ENCODE data around the gene EPX. TPM values are rescaled to one million over a fixed set of nuclear protein-coding genes. Genes with fewer than 3 reads are reported as not detected.

The EPX gene
- total RNA-seq, 1 donor from 2014 or later: not detected

- intact Hi-C loops (cut with micrococcal nuclease): loop anchor here (5.0 to 10.0 kb wide), 2 partner anchors 163 to 276 kb away; partner anchors contain the start of gene SRSF1
- Mint-ChIP-seq H3K9me3 (no peaks in the 10 kb centered on the region), H3K27me3 (ENCODE audit: insufficient read depth) (peaks cover 18% of the 10 kb centered on the region), H3K4me1 (ENCODE audit: low read depth) (peaks cover 33% of the 10 kb centered on the region), H3K4me3 (peak overlapping the region; percentile 23), H3K27ac (peak overlapping the region; percentile 32), H3K36me3 (ENCODE audit: low read depth) (no peaks in the 10 kb centered on the region)
- no peak for DNase-seq (ENCODE audit: low spot score)
Measured at GRCh38 chr17:58170622-58171021, 21.9 kb upstream of the EPX start.

GRCh38 chr17:58172369-58173071, 20.0 kb upstream of the EPX start:
- DNase-seq (ENCODE audit: low spot score): peak; percentile 38
- H3K4me3 Mint-ChIP-seq: no peak overlapping the region
- no peaks in the 10 kb centered on the region for H3K9me3 Mint-ChIP-seq
- H3K4me1 Mint-ChIP-seq (ENCODE audit: low read depth): peaks cover 33% of the 10 kb centered on the region
- no peak overlapping the region for H3K27ac Mint-ChIP-seq
- H3K36me3 Mint-ChIP-seq (ENCODE audit: low read depth): no peaks in the 10 kb centered on the region
- H3K27me3 Mint-ChIP-seq (ENCODE audit: insufficient read depth): peaks cover 6% of the 10 kb centered on the region
- intact Hi-C loops (cut with micrococcal nuclease): loop anchor here (1.0 to 10.0 kb wide), 3 partner anchors 50 to 278 kb away; partner anchors contain the start of gene SRSF1

GRCh38 chr17:58174871-58175270, 17.7 kb upstream of the EPX start:
- Mint-ChIP-seq H3K9me3 (no peaks in the 10 kb centered on the region), H3K27me3 (ENCODE audit: insufficient read depth) (no peaks in the 10 kb centered on the region), H3K4me3 (no peak overlapping the region), H3K27ac (no peak overlapping the region), H3K4me1 (ENCODE audit: low read depth) (peaks cover 28% of the 10 kb centered on the region), H3K36me3 (ENCODE audit: low read depth) (no peaks in the 10 kb centered on the region)
- DNase-seq (ENCODE audit: low spot score): no peak
- intact Hi-C loops (cut with micrococcal nuclease): loop anchor here (5.0 to 10.0 kb wide), 2 partner anchors 168 to 280 kb away; partner anchors contain the start of gene SRSF1

GRCh38 chr17:58176200-58176599, 16.3 kb upstream of the EPX start:
- H3K36me3 Mint-ChIP-seq (ENCODE audit: low read depth): no peaks in the 10 kb centered on the region
- no peaks in the 10 kb centered on the region for H3K9me3 Mint-ChIP-seq
- intact Hi-C loops (cut with micrococcal nuclease): loop anchor here (10.0 kb wide), 1 partner anchor 281 kb away; no protein-coding TSS in a partner anchor
- peaks cover 3% of the 10 kb centered on the region for H3K27me3 Mint-ChIP-seq (ENCODE audit: insufficient read depth)
- H3K27ac Mint-ChIP-seq: no peak overlapping the region
- no peak for DNase-seq (ENCODE audit: low spot score)
- peaks cover 16% of the 10 kb centered on the region for H3K4me1 Mint-ChIP-seq (ENCODE audit: low read depth)
- H3K4me3 Mint-ChIP-seq: no peak overlapping the region

- no peaks in the 10 kb centered on the region for H3K9me3 Mint-ChIP-seq
- H3K4me1 Mint-ChIP-seq (ENCODE audit: low read depth): peaks cover 5% of the 10 kb centered on the region
- H3K36me3 Mint-ChIP-seq (ENCODE audit: low read depth): no peaks in the 10 kb centered on the region
- H3K27ac Mint-ChIP-seq: no peak overlapping the region
- no peak overlapping the region for H3K4me3 Mint-ChIP-seq
- intact Hi-C loops (cut with micrococcal nuclease): no loop called here
- DNase-seq (ENCODE audit: low spot score): no peak
- H3K27me3 Mint-ChIP-seq (ENCODE audit: insufficient read depth): peaks cover 3% of the 10 kb centered on the region
Measured at GRCh38 chr17:58181796-58182195, 10.7 kb upstream of the EPX start.

- Mint-ChIP-seq H3K4me1 (ENCODE audit: low read depth) (peaks cover 5% of the 10 kb centered on the region), H3K9me3 (no peaks in the 10 kb centered on the region), H3K4me3 (no peak overlapping the region), H3K36me3 (ENCODE audit: low read depth) (no peaks in the 10 kb centered on the region), H3K27ac (no peak overlapping the region), H3K27me3 (ENCODE audit: insufficient read depth) (peaks cover 3% of the 10 kb centered on the region)
- no peak for DNase-seq (ENCODE audit: low spot score)
- intact Hi-C loops (cut with micrococcal nuclease): no loop called here
Measured at GRCh38 chr17:58183514-58183913, 9.0 kb upstream of the EPX start.

GRCh38 chr17:58184308-58184985, 8.1 kb upstream of the EPX start:
- DNase-seq (ENCODE audit: low spot score): no peak
- intact Hi-C loops (cut with micrococcal nuclease): no loop called here
- no peaks in the 10 kb centered on the region for H3K9me3 Mint-ChIP-seq
- H3K27me3 Mint-ChIP-seq (ENCODE audit: insufficient read depth): peaks cover 3% of the 10 kb centered on the region
- peaks cover 5% of the 10 kb centered on the region for H3K4me1 Mint-ChIP-seq (ENCODE audit: low read depth)
- H3K36me3 Mint-ChIP-seq (ENCODE audit: low read depth): no peaks in the 10 kb centered on the region
- no peak overlapping the region for H3K27ac Mint-ChIP-seq
- no peak overlapping the region for H3K4me3 Mint-ChIP-seq

- Mint-ChIP-seq H3K4me3 (no peak overlapping the region), H3K27ac (no peak overlapping the region), H3K9me3 (no peaks in the 10 kb centered on the region), H3K27me3 (ENCODE audit: insufficient read depth) (peaks cover 3% of the 10 kb centered on the region), H3K4me1 (ENCODE audit: low read depth) (peaks cover 5% of the 10 kb centered on the region), H3K36me3 (ENCODE audit: low read depth) (no peaks in the 10 kb centered on the region)
- intact Hi-C loops (cut with micrococcal nuclease): no loop called here
- no peak for DNase-seq (ENCODE audit: low spot score)
Measured at GRCh38 chr17:58184986-58185761, 7.4 kb upstream of the EPX start.

GRCh38 chr17:58186591-58186990, 5.9 kb upstream of the EPX start:
- no peaks in the 10 kb centered on the region for H3K36me3 Mint-ChIP-seq (ENCODE audit: low read depth)
- no peak for DNase-seq (ENCODE audit: low spot score)
- intact Hi-C loops (cut with micrococcal nuclease): no loop called here
- H3K4me3 Mint-ChIP-seq: no peak overlapping the region
- H3K9me3 Mint-ChIP-seq: no peaks in the 10 kb centered on the region
- peaks cover 11% of the 10 kb centered on the region for H3K27me3 Mint-ChIP-seq (ENCODE audit: insufficient read depth)
- H3K27ac Mint-ChIP-seq: no peak overlapping the region
- H3K4me1 Mint-ChIP-seq (ENCODE audit: low read depth): peaks cover 5% of the 10 kb centered on the region

GRCh38 chr17:58187063-58187462, 5.5 kb upstream of the EPX start:
- DNase-seq (ENCODE audit: low spot score): no peak
- H3K36me3 Mint-ChIP-seq (ENCODE audit: low read depth): no peaks in the 10 kb centered on the region
- intact Hi-C loops (cut with micrococcal nuclease): no loop called here

GRCh38 chr17:58187675-58188074, 4.9 kb upstream of the EPX start:
- no peak overlapping the region for H3K4me3 Mint-ChIP-seq
- H3K27me3 Mint-ChIP-seq (ENCODE audit: insufficient read depth): peaks cover 11% of the 10 kb centered on the region
- intact Hi-C loops (cut with micrococcal nuclease): no loop called here
- peaks cover 5% of the 10 kb centered on the region for H3K4me1 Mint-ChIP-seq (ENCODE audit: low read depth)
- H3K9me3 Mint-ChIP-seq: no peaks in the 10 kb centered on the region
- H3K27ac Mint-ChIP-seq: no peak overlapping the region
- no peaks in the 10 kb centered on the region for H3K36me3 Mint-ChIP-seq (ENCODE audit: low read depth)
- DNase-seq (ENCODE audit: low spot score): no peak

More at GRCh38 chr17:58187063-58187462, 5.5 kb upstream of the EPX start:
- Mint-ChIP-seq H3K4me1 (ENCODE audit: low read depth) (peaks cover 5% of the 10 kb centered on the region), H3K27me3 (ENCODE audit: insufficient read depth) (peaks cover 11% of the 10 kb centered on the region), H3K27ac (no peak overlapping the region), H3K4me3 (no peak overlapping the region), H3K9me3 (no peaks in the 10 kb centered on the region)

GRCh38 chr17:58189436-58190146, 2.9 kb upstream of the EPX start:
- Mint-ChIP-seq H3K4me3 (no peak overlapping the region), H3K36me3 (ENCODE audit: low read depth) (no peaks in the 10 kb centered on the region), H3K4me1 (ENCODE audit: low read depth) (peaks cover 5% of the 10 kb centered on the region), H3K9me3 (no peaks in the 10 kb centered on the region), H3K27me3 (ENCODE audit: insufficient read depth) (peaks cover 11% of the 10 kb centered on the region), H3K27ac (no peak overlapping the region)
- intact Hi-C loops (cut with micrococcal nuclease): no loop called here
- no peak for DNase-seq (ENCODE audit: low spot score)

Data from activated T-helper 1 cell treated with anti-CD3 and anti-CD28 coated beads, Interleukin-12 subunit alpha, Interleukin-12 subunit beta, Interleukin-2, Interleukin-4 antibody, amounts not matched to agents 30 ng/mL and 10 ng/mL and 1 ng/mL, durations not matched to agents 14 hours and 24 hours and 36 hours (primary cell).